ENCODE results near the gene GPR137B.

The GPR137B gene

DNA sequence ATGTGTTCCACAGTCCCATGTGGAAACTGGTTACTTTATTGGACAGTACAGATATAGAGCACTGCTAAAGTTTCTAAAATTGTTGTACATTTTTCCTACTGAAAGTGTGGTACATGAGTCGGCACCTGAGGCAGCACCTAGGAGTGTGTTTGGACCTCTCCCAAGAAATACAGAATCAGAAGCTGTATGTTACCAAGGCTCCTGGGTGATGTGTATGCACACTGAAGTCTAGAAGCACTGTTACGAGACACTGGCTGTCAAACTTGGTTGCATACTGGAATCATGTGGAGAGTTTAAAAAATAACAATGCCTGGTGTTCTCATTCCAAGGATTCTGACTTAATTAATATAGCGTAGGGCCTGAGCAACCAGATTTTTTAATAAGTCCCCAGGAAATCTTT is 92.8 kb downstream of the GPR137B start:
- no peaks in the 10 kb centered on the region for H3K79me2 ChIP-seq (ENCODE audit: control insufficient read depth, insufficient read depth, low read length)
- H3K9ac ChIP-seq (ENCODE audit: low read length) = no peak overlapping the region
- WGBS (ENCODE audit: extremely low coverage, insufficient coverage, low lambda C conversion rate) = no CpG with 5 or more reads among the region's 3 CpGs

DNA sequence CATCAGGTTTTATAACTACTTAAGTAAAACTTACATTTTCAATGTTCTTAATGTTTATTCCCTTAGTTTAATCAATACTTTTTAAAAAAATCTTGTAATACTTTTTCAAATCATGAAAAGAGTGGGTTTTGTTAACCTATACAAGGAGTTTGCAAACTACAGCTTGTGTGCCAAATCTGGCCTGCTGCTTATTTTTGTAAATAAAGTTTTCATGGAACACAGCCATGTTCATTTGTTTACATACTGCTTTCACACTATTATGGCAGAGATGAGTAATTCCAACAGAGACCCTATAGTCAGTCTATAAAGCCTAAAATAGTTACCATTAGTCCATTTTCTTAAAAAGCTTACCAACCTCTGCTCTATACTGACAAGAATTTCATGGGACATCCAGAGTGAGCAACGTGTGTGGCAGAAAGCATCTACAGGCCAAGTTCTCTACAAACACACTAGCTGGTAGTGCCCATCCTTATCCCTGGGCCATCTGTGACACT is 96.8 kb downstream of the GPR137B start:
- Histone ChIP-seq H2BK15ac (replicated peaks; ENCODE audit: low read depth) (no peak overlapping the region), H3K27me3 (ENCODE audit: insufficient read depth, low read length, poor library complexity) (no peaks in the 10 kb centered on the region), H3K36me3 (ENCODE audit: control insufficient read depth, insufficient read depth, low read length) (no peaks in the 10 kb centered on the region), H3K56ac (ENCODE audit: low read length) (no peak overlapping the region), H3K4ac (ENCODE audit: low read depth, low read length) (no peak overlapping the region), H3K27ac (ENCODE audit: low read depth, low read length) (no peak overlapping the region), H3K4me1 (ENCODE audit: control insufficient read depth, low read depth, low read length) (no peaks in the 10 kb centered on the region), H4K8ac (ENCODE audit: low read depth, low read length) (no peak overlapping the region), H2AK5ac (ENCODE audit: low read length) (no peak overlapping the region), H2BK120ac (ENCODE audit: low read depth, low read length) (no peak overlapping the region), H3K79me1 (ENCODE audit: low read length) (no peaks in the 10 kb centered on the region), H3K4me2 (ENCODE audit: low read length) (no peak overlapping the region), H4K5ac (ENCODE audit: low read length) (no peak overlapping the region), H3K18ac (ENCODE audit: low read length) (no peak overlapping the region), H2BK5ac (ENCODE audit: low read length) (no peak overlapping the region), H3K9ac (ENCODE audit: low read length) (no peak overlapping the region), H3K4me3 (ENCODE audit: low read length) (no peak overlapping the region), H3K79me2 (ENCODE audit: control insufficient read depth, insufficient read depth, low read length) (no peaks in the 10 kb centered on the region), H3K23ac (ENCODE audit: low read length) (no peak overlapping the region)
- no CpG with 5 or more reads among the region's 1 CpG for WGBS (ENCODE audit: extremely low coverage, insufficient coverage, low lambda C conversion rate)
- no peak for DNase-seq

More for the DNA sequence above, 92.8 kb downstream of the GPR137B start:
- Histone ChIP-seq H3K4ac (ENCODE audit: low read depth, low read length) (no peak overlapping the region), H3K36me3 (ENCODE audit: control insufficient read depth, insufficient read depth, low read length) (no peaks in the 10 kb centered on the region), H4K8ac (ENCODE audit: low read depth, low read length) (no peak overlapping the region), H3K4me3 (ENCODE audit: low read length) (no peak overlapping the region), H3K27me3 (ENCODE audit: insufficient read depth, low read length, poor library complexity) (no peaks in the 10 kb centered on the region), H3K56ac (ENCODE audit: low read length) (no peak overlapping the region), H3K27ac (ENCODE audit: low read depth, low read length) (no peak overlapping the region), H3K4me1 (ENCODE audit: control insufficient read depth, low read depth, low read length) (no peaks in the 10 kb centered on the region), H2BK15ac (replicated peaks; ENCODE audit: low read depth) (no peak overlapping the region), H3K4me2 (ENCODE audit: low read length) (no peak overlapping the region), H3K18ac (ENCODE audit: low read length) (no peak overlapping the region), H2BK5ac (ENCODE audit: low read length) (no peak overlapping the region), H3K23ac (ENCODE audit: low read length) (no peak overlapping the region), H2AK5ac (ENCODE audit: low read length) (no peak overlapping the region), H3K79me1 (ENCODE audit: low read length) (no peaks in the 10 kb centered on the region), H4K5ac (ENCODE audit: low read length) (no peak overlapping the region), H2BK120ac (ENCODE audit: low read depth, low read length) (no peak overlapping the region)
- DNase-seq = no peak

DNA sequence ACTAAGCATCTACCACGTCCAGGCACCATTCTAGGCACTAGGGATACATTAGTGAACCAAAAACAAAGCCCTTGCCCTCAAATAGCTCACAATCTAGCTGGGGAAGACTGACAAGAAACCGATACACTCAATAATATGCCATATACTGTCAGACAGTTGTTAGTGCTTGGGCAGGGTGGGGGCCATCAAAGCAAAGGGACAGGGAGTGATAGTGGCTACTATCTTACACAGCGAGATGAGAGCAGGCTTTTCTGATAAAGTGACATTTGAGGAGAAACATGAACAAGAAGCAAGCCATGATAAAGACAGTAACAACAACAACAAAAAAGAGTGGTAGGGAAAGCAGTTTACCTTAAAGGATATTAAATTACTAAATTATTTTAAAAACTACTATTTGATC is 98.3 kb downstream of the GPR137B start:
- Histone ChIP-seq H3K27me3 (ENCODE audit: insufficient read depth, low read length, poor library complexity) (no peaks in the 10 kb centered on the region), H3K56ac (ENCODE audit: low read length) (no peak overlapping the region), H4K8ac (ENCODE audit: low read depth, low read length) (no peak overlapping the region), H3K4ac (ENCODE audit: low read depth, low read length) (no peak overlapping the region), H3K36me3 (ENCODE audit: control insufficient read depth, insufficient read depth, low read length) (no peaks in the 10 kb centered on the region), H3K4me2 (ENCODE audit: low read length) (no peak overlapping the region), H3K4me1 (ENCODE audit: control insufficient read depth, low read depth, low read length) (no peaks in the 10 kb centered on the region), H3K79me1 (ENCODE audit: low read length) (no peaks in the 10 kb centered on the region), H3K18ac (ENCODE audit: low read length) (no peak overlapping the region), H2BK15ac (replicated peaks; ENCODE audit: low read depth) (no peak overlapping the region), H3K79me2 (ENCODE audit: control insufficient read depth, insufficient read depth, low read length) (no peaks in the 10 kb centered on the region), H4K5ac (ENCODE audit: low read length) (no peak overlapping the region), H2BK5ac (ENCODE audit: low read length) (no peak overlapping the region), H2AK5ac (ENCODE audit: low read length) (no peak overlapping the region), H2BK120ac (ENCODE audit: low read depth, low read length) (no peak overlapping the region), H3K23ac (ENCODE audit: low read length) (no peak overlapping the region), H3K4me3 (ENCODE audit: low read length) (no peak overlapping the region), H3K9ac (ENCODE audit: low read length) (no peak overlapping the region), H3K27ac (ENCODE audit: low read depth, low read length) (no peak overlapping the region)
- WGBS (ENCODE audit: extremely low coverage, insufficient coverage, low lambda C conversion rate) = no CpG with 5 or more reads among the region's 3 CpGs
- no peak for DNase-seq

DNA sequence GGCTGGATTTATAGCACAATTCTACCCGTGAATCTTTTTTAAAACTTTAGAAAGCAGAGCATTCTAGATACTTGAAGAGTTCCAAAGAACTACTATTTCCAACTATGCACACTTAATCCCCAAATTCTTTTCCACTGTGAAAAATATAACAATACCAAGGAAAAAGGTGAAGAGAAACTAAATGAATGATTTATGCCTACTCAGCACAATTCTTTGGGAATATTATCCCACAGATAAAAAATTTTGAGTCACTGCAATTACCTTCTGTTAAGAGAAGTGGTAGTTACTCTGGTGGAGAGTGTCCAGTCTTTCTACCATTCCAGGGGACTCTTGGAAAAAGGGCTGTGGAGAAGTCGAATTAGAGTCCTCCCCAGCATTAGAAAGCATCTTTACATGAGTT is 100.2 kb downstream of the GPR137B start:
- Histone ChIP-seq H3K4me1 (ENCODE audit: control insufficient read depth, low read depth, low read length) (no peaks in the 10 kb centered on the region), H3K4ac (ENCODE audit: low read depth, low read length) (no peak overlapping the region), H2AK5ac (ENCODE audit: low read length) (no peak overlapping the region), H3K27ac (ENCODE audit: low read depth, low read length) (no peak overlapping the region), H3K27me3 (ENCODE audit: insufficient read depth, low read length, poor library complexity) (no peaks in the 10 kb centered on the region), H3K79me2 (ENCODE audit: control insufficient read depth, insufficient read depth, low read length) (no peaks in the 10 kb centered on the region), H4K8ac (ENCODE audit: low read depth, low read length) (no peak overlapping the region), H4K5ac (ENCODE audit: low read length) (no peak overlapping the region), H3K79me1 (ENCODE audit: low read length) (no peaks in the 10 kb centered on the region), H3K9ac (ENCODE audit: low read length) (no peak overlapping the region), H3K18ac (ENCODE audit: low read length) (no peak overlapping the region), H3K23ac (ENCODE audit: low read length) (no peak overlapping the region), H3K4me2 (ENCODE audit: low read length) (no peak overlapping the region), H2BK120ac (ENCODE audit: low read depth, low read length) (no peak overlapping the region), H3K36me3 (ENCODE audit: control insufficient read depth, insufficient read depth, low read length) (no peaks in the 10 kb centered on the region), H2BK15ac (replicated peaks; ENCODE audit: low read depth) (no peak overlapping the region), H3K56ac (ENCODE audit: low read length) (no peak overlapping the region), H3K4me3 (ENCODE audit: low read length) (no peak overlapping the region), H2BK5ac (ENCODE audit: low read length) (no peak overlapping the region)
- no CpG with 5 or more reads among the region's 2 CpGs for WGBS (ENCODE audit: extremely low coverage, insufficient coverage, low lambda C conversion rate)
- DNase-seq = no peak

DNA sequence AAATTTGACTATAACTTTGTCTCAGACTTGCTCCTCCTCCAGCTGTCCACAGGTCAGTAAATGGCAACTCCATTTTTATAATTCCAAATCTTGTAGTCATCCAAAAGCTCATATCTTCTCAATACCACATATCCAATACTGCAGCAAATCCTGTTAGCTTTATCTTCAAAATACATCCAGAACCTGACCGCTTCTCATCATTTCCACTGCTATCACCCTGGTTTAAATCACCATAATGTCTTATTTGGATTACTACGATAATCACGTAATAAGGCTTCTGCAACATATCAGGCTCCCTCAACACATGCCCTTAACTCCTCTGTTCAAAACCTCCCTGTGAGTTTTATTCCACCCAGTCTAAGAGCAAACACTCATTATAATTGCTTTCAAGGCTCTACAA is 104.9 kb downstream of the GPR137B start:
- Histone ChIP-seq H3K79me1 (ENCODE audit: low read length) (no peaks in the 10 kb centered on the region), H2AK5ac (ENCODE audit: low read length) (no peak overlapping the region), H3K18ac (ENCODE audit: low read length) (no peak overlapping the region), H3K9ac (ENCODE audit: low read length) (no peak overlapping the region), H4K8ac (ENCODE audit: low read depth, low read length) (no peak overlapping the region), H3K56ac (ENCODE audit: low read length) (no peak overlapping the region), H3K27ac (ENCODE audit: low read depth, low read length) (no peak overlapping the region), H3K4me2 (ENCODE audit: low read length) (no peak overlapping the region), H3K36me3 (ENCODE audit: control insufficient read depth, insufficient read depth, low read length) (no peaks in the 10 kb centered on the region), H3K79me2 (ENCODE audit: control insufficient read depth, insufficient read depth, low read length) (no peaks in the 10 kb centered on the region), H2BK5ac (ENCODE audit: low read length) (no peak overlapping the region), H2BK120ac (ENCODE audit: low read depth, low read length) (no peak overlapping the region), H4K5ac (ENCODE audit: low read length) (no peak overlapping the region), H3K4me1 (ENCODE audit: control insufficient read depth, low read depth, low read length) (no peaks in the 10 kb centered on the region), H3K4me3 (ENCODE audit: low read length) (no peak overlapping the region), H2BK15ac (replicated peaks; ENCODE audit: low read depth) (no peak overlapping the region), H3K4ac (ENCODE audit: low read depth, low read length) (no peak overlapping the region), H3K23ac (ENCODE audit: low read length) (no peak overlapping the region), H3K27me3 (ENCODE audit: insufficient read depth, low read length, poor library complexity) (no peaks in the 10 kb centered on the region)
- DNase-seq = no peak
- WGBS (ENCODE audit: extremely low coverage, insufficient coverage, low lambda C conversion rate) = no CpG with 5 or more reads among the region's 3 CpGs

DNA sequence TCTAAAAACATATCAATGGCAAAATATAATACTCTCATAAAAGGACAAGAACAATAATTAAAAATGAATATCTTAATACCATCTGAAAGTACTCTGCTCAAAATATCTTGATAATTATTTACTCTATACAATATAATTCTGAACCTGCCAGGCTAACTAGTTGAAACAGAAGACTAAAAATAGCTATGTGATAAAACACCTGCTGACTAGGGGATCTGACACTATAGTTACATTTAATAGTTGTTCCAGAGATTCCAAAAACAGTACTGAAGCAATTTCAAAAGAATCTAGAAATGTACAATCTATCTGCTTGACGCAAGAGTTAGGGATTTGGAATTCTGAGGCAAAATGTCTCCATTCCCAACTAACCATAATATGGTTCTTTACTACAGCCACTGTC is 109.2 kb downstream of the GPR137B start:
- no peak overlapping the region for H4K8ac ChIP-seq (ENCODE audit: low read depth, low read length)
- no peaks in the 10 kb centered on the region for H3K79me1 ChIP-seq (ENCODE audit: low read length)
- H3K9ac ChIP-seq (ENCODE audit: low read length) = no peak overlapping the region
- H3K4ac ChIP-seq (ENCODE audit: low read depth, low read length) = no peak overlapping the region
- H3K4me1 ChIP-seq (ENCODE audit: control insufficient read depth, low read depth, low read length) = no peaks in the 10 kb centered on the region
- H3K27me3 ChIP-seq (ENCODE audit: insufficient read depth, low read length, poor library complexity) = no peaks in the 10 kb centered on the region
- no CpG with 5 or more reads among the region's 1 CpG for WGBS (ENCODE audit: extremely low coverage, insufficient coverage, low lambda C conversion rate)
- H3K18ac ChIP-seq (ENCODE audit: low read length) = no peak overlapping the region
- H3K56ac ChIP-seq (ENCODE audit: low read length) = no peak overlapping the region
- no peak overlapping the region for H2AK5ac ChIP-seq (ENCODE audit: low read length)
- no peak overlapping the region for H3K23ac ChIP-seq (ENCODE audit: low read length)
- H3K4me3 ChIP-seq (ENCODE audit: low read length) = no peak overlapping the region
- no peak overlapping the region for H4K5ac ChIP-seq (ENCODE audit: low read length)
- H2BK120ac ChIP-seq (ENCODE audit: low read depth, low read length) = no peak overlapping the region
- H3K4me2 ChIP-seq (ENCODE audit: low read length) = no peak overlapping the region
- no peak for DNase-seq
- H3K36me3 ChIP-seq (ENCODE audit: control insufficient read depth, insufficient read depth, low read length) = no peaks in the 10 kb centered on the region
- no peaks in the 10 kb centered on the region for H3K79me2 ChIP-seq (ENCODE audit: control insufficient read depth, insufficient read depth, low read length)
- no peak overlapping the region for H2BK5ac ChIP-seq (ENCODE audit: low read length)
- no peak overlapping the region for H3K27ac ChIP-seq (ENCODE audit: low read depth, low read length)
- H2BK15ac ChIP-seq (replicated peaks; ENCODE audit: low read depth) = no peak overlapping the region

Data from mesendoderm (in vitro differentiated cells).